Suprapubic skin (tissue), 3 donors: ENCODE data around the gene MYH10.

Experiments used
- CTCF ChIP-seq, 2 donors: fragments of 200-600 bp in 1 of 2; fragments of 450-650 bp in 1 of 2; sonication (generic) in 1 of 2; IDR thresholded peaks; one replicate each; pipeline ENCODE4 v1.5.1; 2016 to 2019; ENCODE audit warnings: antibody characterized with exemption in 2 of 2, mild to moderate bottlenecking in 1 of 2, moderate library complexity in 1 of 2
- EP300 ChIP-seq: sonication (generic); formaldehyde crosslinking; IDR thresholded peaks from one replicate; pipeline ENCODE4 v1.6.1; 2017; ENCODE audit warnings: antibody characterized with exemption
- POLR2A ChIP-seq, 2 donors: fragments of 450-650 bp; IDR thresholded peaks; one replicate each; pipeline ENCODE4 v1.6.1; 2017; ENCODE audit warnings: antibody characterized with exemption in 2 of 2, mild to moderate bottlenecking in 2 of 2, moderate library complexity in 2 of 2

- TF ChIP-seq CTCF (IDR thresholded peaks at IDR 0.05): no peak
- no peak for TF ChIP-seq POLR2A (IDR thresholded peaks at IDR 0.05)
- no peak for TF ChIP-seq EP300
Observed at GRCh38 chr17:8593830-8594229, 36.7 kb downstream of the MYH10 start.
